Stimulated activated CD8-positive, alpha-beta memory T cell treated with anti-CD3 and anti-CD28 coated beads, Interleukin-15, amount 100 ng/mL, for 48 hours (primary cell): ENCODE results near the gene PERM1.

Experiments
- DNase-seq, 2 donors: peaks; one replicate each; pipeline ENCODE4 v3.0.0-alpha.2; 2020; ENCODE audit warnings: low read depth in 2 of 2

The PERM1 gene

DNA sequence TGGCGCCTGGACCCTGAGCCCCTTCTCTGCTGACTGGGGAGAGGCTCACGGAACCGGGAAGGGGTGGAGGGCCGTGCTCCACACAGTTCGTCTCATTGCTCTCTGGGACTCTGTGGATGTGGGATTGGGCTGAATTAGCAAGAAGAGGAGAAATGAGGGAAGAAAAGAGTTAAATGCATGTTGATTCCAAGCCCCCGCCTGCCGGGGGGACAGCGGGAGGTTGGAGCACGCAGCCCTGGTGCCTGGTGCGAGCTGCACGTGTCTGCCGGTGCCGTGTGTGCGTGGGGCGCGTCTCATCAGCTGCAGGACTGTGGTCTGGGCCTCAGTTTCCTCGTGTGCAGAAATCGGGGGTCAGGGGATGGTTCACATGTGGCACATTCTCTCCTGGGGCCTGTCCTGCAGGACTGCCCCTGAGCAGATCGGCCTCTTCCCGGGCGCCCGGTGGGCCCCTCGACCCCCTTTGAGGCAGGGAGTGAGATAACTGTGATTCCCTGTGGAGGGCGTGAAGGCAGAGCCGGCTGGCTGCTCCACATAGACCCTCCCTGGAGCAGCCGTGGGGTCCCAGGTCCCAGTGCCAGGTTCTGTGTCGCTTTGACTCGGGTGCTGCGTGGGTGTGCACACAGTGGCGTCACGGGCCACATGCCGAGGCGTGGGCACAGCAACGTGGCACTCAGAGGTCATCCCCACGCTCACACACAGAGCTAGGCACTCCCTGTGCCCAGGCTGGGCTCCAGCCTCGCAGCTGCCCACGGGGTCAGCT, 46.7 kb downstream of the PERM1 start:
- DNase-seq: no peak

DNA sequence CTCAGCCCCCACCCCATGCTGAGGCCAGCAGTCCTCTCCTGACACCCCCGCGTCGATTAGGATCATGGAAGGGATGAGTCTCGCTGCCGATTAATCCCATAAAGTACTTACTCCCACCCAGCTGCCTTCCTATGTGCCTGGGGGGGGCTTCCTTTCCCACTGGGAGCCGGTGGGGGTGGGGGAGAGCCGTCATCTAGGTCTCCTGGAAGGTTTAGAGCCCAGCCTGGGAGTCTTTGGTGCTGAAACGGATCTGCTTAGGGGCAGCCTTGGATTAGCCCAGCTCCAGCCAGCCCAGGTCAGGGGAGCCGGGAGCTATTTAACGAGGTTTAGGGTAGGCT, 48.3 kb downstream of the PERM1 start:
- no peak for DNase-seq

DNA sequence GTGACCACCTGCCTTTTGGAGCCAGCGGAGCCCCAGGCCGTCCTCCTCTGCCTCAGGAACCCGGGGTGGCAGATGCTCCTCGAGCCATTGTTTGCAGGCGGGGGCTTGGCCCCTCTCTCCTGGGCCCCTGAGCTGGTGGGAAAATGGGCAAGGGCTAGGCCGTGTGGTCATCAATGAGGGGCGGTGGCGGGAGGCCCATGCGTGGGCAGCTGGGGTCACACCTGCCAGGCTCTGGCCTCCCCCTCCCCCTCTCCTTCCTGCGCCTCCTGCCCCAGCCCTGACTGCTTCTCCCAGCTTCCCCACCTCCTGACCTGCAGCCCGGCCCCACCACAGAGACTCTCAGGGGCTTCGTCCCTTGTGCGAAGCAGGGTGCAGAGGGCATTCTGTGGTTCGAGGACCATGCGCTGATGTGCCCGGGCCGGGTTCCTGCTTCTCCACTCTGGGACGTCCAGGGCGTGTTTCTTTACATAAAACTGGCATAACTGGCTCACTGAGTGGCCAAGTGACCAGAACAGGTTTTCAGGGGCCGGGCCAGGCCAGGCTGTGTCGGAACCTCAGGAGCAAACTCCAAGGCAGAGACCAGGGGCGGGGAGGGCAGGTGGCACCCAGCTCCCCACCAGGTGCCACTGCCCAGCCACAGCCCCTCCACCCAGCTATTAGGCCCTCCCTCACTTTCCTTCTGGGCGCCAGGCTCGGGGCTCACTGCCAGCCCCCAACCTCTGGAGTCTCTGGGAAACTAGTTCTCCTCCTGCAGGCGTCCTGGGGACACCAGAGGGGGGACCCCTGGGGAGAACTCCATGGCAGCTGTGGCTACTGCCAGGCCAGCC, 48.9 kb downstream of the PERM1 start:
- no peak for DNase-seq

DNA sequence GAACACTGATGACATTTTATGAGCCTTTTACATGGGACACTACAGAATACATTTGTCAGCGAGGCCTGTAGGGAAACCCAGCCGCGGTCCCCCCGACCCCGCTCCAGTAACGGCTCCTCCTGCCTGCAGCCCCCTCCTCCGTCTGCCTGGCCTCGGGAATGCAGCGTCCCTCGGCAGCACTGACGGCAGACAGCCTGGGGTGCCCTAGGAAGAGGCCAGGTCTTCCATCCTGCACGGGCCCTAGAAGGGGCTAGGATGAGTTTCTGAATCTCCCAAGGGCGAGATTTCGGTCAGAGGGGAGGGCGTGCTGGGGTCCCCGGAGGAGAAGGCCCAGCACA, 49.8 kb downstream of the PERM1 start:
- no peak for DNase-seq

DNA sequence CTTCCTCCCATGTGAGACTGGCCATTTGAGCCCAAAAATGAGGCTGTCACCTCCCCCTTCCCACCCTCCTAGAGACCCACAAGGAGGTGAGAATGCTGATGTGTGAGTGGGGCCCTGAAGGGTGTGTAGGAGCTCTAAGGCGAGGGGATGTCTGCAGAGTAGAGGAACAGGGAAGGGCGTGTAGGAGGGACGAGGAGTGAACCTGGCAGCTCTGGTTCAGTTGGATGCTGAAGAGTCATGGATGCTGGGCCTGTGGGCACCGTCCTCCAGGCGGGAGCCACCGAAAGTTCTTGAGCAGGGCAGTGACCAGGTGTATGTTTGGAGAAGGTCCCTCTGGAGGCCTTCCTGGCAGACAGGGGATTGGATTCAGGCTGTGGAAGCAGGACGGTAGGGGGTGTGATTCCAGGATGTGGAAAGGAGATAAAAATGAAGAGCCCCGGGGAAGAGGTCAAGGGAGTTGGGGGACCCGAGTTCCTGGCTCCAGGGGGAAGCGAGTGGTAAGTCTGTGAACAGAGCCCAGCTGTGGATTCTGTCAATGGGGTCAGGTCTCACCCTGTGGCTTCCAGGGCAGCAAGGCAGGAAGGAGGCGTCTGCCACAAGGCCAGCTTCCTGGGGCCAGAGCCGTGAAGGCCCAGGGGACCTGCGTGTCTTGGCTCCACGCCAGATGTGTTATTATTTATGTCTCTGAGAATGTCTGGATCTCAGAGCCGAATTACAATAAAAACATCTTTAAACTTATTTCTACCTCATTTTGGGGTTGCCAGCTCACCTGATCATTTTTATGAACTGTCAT, 50.3 kb downstream of the PERM1 start:
- no peak for DNase-seq

DNA sequence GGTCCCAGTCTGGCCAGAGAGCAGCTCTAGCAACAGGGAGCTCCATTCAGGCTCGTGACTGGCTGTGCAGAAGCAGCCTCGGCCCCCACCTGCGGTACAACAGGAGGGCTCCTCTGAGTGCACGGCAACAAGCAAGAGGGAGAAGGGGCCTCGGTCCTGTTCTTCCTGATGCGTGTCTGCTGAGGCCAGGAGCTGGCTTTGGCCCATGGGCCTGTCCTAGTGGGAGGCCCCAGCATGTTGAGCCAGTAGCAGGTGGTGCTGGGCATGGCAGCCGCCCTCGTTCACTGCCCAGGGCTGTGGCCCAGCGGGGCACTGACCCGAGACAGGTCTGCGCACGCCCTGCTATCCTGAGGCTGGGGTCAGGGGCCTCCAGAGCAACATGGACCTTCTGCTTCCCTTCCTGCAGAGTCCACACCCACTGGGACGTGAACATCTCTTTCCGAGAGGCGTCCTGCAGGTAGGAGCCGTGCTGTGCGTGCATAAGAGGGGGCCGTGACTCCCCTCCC, 51.2 kb downstream of the PERM1 start:
- DNase-seq: no peak

DNA sequence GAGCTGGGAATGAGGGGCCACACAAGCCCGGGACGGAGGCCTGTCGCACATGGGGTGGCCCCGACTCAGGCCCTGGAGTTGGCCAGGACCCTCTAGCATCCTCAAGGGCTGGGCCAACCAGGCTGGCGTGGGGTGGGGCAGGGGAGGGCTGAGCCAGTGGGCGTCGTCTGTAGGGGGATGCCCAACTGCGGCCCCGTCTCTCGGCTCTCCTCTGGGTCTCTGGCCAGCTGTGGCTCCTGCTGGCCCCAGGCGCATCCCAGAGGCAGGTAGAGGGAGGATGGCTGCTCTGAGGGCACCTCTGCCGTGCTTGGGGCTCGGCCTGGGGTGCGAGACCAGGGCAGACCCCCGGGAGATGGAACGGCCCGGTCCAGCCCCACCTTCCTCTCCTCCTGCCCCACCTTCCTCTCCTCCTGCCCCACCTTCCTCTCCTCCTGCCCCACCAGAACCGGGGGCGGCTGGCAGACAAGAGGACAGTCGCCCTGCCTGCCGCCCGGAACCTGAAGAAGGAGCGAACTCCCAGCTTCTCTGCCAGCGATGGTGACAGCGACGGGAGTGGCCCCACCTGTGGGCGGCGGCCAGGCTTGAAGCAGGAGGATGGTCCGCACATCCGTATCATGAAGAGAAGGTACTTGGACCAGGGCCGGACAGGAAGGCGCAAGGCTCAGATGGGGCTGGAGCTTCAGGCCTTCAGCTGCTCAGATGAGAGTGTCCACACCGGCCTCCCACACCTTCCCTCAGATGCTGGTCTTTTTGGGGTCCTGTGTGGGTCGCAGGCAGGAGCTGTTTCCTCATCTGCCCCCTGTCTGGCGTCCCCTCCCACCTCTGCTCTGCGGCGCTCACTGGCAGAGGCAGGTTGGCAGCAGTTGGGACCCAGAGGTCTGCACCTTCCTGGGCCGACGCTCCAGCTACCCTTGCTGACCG, 51.9 kb downstream of the PERM1 start:
- no peak for DNase-seq

DNA sequence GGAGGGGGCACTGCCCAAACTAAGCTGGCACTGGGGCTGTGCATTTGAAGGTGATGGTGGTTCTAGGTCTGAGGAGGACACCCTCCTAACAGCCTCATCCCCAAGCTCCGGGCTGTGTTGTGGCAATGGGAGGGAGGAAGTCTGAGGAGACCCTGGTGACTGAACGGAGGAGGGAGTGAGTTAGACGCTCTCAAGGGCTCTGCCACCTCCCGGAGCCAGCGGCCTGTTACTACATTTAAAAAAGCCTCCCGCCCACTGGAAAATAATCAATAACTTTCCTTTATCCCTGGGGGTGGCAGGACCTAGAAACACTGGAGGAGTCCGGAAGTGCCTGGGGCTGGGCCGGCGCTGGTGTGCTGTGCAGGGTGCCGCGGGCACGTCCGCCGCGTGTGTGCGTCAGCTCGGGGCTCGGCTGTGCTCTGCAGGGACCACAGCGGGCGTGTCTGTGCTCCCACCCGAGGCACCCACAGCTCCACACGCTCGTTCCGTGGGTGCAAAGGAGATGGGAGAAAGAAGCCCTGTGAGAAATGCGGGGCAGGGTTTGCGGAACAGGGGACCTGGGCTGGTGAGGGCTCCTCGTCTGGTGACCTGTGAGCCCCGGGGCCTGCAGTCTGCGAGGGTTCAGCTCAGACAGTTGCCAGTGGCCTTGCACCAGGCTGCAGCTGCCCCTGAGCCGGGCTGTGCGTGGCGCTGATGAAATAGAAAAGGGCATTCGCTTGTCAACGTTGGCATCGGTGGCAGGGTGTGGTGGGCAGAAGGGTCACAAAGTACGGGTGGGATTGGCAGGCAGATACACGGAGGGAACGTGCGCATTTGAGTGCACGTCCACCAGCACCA, 52.9 kb downstream of the PERM1 start:
- DNase-seq: no peak

DNA sequence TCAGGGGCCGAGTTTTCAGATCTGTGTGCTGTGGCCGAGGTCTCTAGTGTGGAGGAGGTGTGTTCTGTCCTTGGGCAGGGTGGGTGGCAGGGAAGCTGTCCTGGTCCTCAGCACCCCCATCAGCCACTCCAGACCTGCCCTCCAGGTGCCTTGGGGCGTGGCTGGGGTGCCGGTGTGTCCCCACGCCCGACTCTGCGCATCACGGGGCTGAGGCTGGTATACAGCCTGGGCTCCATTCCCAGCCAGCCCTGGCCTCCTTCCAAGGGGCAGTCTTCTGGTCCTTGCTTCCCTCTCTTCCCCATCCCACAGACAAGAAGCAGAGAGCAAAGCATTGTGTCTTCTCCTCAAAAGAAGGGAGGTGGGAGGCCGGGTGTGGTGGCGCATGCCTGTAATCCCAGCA, 54.1 kb downstream of the PERM1 start:
- DNase-seq: no peak

DNA sequence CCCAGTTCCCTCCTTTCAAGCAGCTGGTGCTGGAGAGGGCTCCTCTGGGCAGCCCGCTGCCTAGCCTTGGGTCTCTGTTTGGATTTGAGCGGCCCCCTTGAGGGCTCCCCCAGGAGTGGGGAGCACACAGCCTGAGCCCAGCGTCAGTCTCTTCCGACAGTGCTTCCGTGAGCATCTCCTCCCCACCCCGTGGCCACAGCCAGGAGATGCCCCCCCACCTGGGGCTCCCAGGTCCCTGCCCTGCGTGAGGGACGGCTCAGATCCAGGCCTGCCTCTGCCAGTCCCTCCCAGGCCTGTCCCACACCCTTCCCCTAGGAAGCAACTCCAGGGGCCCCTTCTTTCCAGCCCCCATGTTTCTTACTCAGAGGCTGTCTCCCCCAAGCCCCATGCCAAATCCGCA, 54.7 kb downstream of the PERM1 start:
- no peak for DNase-seq

DNA sequence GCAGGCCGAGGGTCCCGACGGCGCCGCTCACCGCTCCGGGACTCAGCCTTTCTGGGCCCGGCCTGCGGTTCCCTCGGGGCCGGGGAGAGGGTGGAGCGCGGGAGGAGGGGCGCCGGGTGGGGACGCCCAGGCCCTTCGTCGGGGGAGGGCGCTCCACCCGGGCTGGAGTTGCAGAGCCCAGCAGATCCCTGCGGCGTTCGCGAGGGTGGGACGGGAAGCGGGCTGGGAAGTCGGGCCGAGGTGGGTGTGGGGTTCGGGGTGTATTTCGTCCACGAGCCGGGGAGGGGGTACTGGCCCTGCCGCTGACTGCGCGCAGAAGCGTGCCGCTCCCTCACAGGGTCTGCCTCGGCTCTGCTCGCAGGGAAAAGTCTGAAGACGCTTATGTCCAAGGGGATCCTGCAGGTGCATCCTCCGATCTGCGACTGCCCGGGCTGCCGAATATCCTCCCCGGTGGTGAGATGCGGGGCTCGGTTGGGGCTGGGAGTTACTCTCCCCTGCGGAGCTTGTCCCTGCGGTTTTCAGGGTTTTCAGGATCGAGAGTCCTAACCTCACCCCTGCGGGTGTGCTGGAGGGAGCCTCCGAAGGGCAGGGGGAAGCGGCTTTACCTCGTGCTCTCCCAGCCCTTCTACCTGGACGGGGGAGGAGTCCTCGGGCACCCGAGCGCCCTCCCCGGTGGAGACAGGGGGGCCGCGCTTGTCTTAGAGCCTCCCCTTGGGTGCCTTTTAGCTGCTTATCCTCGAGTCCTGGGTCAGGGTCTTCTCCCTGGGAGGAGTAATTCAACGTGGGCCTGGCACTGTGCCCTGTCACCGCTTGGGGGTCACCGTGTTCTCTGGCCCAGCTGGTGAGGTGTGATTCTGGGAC, 56.1 kb downstream of the PERM1 start:
- DNase-seq: no peak
